Occipital lobe (tissue), 2 donors: ENCODE data around the gene MGAT4C. TPM values are rescaled to one million over a fixed set of nuclear protein-coding genes. Genes with fewer than 3 reads are reported as not detected.

Experiments
- DNase-seq: peaks from one replicate; lab custom pipeline; 2025; lab: John Stamatoyannopoulos, UW
- total RNA-seq: library from RNA; depleted of rRNA; stranded (reverse); fragments of >200 nt; gene quantifications from one replicate; pipeline ENCODE4 v1.2.3, GENCODE V29; 2014

The MGAT4C gene
- total RNA-seq, 1 donor from 2014 or later: 56.9 TPM

- DNase-seq: no peak
Observed at GRCh38 chr12:86229772-86230171, 26.4 kb downstream of the MGAT4C start.

GRCh38 chr12:86228656-86229055 is 27.5 kb downstream of the MGAT4C start:
- no peak for DNase-seq

DNA sequence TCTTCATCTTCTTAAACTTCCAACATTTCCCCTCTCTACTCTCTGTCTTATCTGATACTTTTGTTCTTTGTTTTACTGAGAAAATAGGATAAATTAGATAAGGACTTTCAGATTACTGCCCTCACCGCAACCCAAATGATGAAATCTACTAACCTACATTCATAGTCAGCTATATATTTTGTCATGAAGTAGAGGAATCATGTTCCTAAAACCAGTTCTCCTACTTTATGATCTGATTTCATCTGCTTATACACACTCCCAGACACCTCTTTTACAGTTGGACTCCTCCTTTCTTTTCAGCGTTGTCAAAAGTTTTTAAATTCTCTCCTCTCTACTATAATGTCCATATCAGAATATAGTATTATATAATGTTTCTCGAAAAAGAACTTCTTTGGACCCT is 29.7 kb downstream of the MGAT4C start:
- DNase-seq: no peak

DNA sequence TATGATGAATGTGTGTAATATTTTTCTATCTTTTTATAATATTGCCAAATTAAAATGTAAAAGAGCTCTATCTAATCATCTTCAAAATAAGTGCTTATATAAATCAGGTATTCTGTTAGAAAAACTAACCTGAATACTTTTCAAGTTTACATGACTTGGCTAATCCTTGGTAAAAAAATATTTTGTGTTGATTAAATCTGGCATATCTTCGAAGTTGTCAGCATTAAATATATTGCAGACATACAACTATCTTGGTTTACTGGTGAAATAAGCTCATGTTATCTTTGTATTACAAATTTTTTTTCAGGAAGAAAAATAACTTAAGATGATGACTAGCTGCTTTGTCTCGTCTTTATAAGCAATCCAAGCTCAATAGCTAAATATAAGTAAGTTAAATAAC is 39.6 kb downstream of the MGAT4C start:
- DNase-seq: no peak

GRCh38 chr12:86213012-86213411 is 43.2 kb downstream of the MGAT4C start:
- DNase-seq: no peak

GRCh38 chr12:86198696-86199444 is 57.3 kb downstream of the MGAT4C start:
- DNase-seq: no peak

DNA sequence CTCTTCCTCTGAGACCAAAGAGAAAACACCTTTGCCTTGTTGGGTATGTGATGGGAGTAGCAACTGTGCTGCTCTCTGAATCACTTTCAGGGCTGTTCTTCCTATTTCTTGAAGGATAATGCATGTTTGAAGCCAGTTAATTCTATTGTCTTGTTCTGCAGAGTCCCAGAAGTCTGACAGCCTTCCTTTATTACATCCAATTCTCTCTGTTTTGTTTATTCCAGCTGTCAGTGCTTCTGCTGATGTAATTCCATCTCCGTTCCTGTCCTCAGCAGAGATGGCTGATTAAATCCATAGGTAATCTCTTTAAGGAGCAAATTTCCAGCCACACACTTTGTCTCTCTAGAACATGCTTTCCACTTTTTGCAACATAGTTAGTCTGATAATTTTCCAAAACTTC is 59.7 kb downstream of the MGAT4C start:
- no peak for DNase-seq

DNA sequence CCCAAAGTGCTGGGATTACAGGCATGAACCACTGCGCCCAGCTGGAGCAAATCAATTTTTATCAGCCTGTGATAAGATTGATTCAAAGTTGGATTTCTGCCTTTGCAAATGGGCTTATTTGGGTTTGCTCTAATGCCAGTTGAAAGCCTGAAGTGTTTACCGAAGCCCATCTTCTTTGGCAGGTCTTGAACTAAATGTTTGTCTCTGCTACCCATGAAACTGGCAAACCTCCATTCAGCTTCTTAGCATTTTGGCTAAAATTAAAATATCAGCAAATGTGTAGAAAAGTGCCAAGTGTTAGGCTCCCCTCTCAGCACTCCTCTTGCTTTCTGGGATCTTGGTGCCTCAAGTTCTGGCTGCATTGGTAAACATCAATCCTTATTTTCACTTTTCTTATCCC is 61.5 kb downstream of the MGAT4C start:
- DNase-seq: no peak

GRCh38 chr12:86193931-86194330 is 62.3 kb downstream of the MGAT4C start:
- no peak for DNase-seq

DNA sequence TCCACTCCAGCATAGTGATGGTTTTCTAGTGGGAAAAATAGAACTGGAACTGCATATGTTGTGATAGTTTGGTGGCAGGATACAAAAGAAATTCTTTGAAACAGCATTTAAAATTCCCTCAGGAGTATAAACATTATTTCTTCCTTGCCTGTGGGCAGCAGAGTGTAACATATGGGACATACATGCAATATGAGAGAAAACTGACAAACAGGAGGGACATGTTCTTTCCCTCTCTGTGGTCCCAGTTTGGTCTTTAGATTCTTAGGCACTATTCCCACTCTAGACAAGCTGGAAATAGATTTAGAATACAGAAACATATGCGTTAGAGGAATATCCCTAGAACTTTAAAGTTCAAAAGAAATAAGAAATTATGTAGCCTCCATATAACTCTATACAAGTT is 68.0 kb downstream of the MGAT4C start:
- DNase-seq: no peak

DNA sequence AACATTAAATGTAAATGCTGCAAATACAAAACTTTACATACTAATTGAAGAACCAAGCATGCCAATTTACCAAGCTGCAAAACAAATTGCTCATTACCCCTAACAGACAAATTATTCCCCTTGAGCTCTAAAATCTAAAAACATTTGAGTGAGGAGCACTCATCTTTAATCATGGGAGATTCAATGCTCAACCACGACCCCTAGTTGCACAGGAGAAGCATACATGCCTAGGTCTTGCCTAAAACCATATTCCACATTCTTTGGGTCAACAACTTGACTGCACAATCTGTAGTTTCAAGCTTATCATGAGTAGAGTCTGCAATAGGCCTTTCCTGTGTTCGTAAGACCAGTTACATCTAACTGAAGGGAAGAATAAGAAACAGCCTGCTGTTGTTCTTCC is 69.7 kb downstream of the MGAT4C start:
- no peak for DNase-seq

DNA sequence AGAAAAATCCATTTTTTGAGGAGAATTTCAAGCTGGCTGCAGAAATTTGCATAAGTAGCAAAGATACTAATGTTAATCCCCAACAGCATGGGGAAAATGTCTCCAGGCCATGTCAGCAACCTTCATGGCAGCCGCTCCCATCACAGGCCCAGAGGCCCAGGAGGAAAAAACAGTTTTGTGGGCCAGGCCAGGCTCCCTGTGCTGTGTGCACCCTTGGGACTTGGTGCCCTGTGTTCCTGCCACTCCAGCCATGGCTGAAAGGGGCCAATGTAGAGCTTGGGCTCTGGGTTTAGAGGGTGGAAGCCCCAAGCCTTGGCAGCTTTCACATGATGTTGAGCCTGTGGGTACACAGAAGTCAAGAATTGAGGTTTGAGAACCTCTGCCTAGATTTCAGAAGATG is 76.3 kb downstream of the MGAT4C start:
- DNase-seq: no peak

DNA sequence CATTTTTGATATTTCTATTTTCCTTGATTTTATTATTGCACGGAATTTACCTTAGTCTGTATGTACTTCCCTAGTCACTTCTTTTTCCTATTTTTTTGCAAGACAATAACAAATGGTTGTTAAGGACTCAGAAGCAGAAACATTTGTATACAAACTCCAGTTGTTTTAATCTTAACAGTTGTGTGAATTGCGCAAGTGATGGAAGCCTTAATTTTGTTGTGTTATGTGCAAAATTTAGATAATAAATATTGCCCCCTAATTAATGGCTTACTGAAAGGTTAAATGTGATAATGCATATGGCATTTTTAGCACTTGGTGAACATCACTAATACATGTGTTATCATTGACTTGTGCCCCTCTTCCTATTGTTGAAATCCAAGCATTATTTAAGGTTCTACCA is 82.0 kb downstream of the MGAT4C start:
- DNase-seq: no peak

DNA sequence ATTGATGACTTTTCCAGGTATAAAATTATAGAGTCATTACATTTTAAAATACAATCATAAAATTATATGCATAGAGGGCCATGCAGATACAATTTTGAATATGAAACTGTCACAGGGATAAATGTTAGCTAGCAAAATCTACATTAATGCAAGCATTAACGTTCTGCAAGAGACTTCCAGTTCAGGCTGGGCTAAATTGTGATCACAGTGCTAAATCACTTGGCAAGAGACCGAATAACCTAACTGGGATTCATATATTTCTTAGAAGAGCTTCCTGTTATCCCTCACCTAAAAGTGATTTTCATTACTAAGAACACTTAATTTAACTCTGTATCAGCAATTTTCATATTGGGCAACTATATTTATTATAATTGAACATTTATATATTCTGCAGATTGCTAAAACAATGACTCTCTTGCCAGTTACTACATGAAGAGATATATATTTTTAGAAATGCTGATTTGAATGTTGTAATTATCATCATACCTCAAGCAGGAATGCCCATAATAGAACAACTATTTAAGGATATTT is 83.2 kb downstream of the MGAT4C start:
- no peak for DNase-seq

GRCh38 chr12:86170051-86170450 is 86.1 kb downstream of the MGAT4C start:
- no peak for DNase-seq

DNA sequence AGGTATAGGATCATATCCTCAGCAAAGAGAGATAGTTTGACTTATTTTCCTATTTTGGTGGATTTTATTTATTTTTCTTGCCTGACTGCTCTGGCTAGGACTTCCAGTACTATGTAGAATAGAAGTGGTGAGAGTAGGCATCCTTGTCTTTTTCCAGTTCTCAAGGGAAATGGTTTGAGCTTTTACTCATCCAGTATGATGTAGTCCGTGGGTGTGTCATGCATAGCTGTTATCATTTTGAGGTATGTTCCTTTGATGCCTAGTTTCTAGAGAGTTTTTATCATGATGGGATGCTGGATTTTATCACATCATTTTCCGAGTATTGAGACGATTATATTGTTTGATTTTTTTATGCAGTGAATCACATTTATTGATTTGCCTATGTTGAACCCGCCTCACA is 97.2 kb downstream of the MGAT4C start:
- no peak for DNase-seq

- no peak for DNase-seq
Observed at GRCh38 chr12:86154620-86155019, 101.6 kb downstream of the MGAT4C start.

DNA sequence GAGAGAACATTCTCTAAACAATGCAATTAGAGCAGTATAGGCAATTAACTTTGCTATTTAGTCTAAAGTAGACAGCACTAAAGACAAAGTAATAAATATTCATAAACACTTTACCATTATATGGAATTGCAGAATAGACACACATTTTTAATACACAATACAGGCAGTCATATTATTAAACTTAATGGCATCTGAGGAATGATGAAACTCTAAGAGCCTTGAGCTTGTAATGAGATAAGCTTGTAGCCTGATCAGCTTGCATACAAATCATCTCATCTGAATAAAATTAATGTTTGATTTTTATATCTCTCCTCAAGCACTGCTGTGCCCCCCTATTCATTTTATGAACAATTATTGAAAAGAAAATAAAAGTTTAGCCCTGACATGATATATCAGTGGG is 107.6 kb downstream of the MGAT4C start:
- no peak for DNase-seq

- no peak for DNase-seq
Observed at GRCh38 chr12:86148071-86148470, 108.1 kb downstream of the MGAT4C start.

GRCh38 chr12:86145156-86145555 is 111.0 kb downstream of the MGAT4C start:
- DNase-seq: no peak

GRCh38 chr12:86143162-86143561 is 113.0 kb downstream of the MGAT4C start:
- no peak for DNase-seq

- DNase-seq: no peak
Observed at GRCh38 chr12:86139671-86140070, 116.5 kb downstream of the MGAT4C start.

DNA sequence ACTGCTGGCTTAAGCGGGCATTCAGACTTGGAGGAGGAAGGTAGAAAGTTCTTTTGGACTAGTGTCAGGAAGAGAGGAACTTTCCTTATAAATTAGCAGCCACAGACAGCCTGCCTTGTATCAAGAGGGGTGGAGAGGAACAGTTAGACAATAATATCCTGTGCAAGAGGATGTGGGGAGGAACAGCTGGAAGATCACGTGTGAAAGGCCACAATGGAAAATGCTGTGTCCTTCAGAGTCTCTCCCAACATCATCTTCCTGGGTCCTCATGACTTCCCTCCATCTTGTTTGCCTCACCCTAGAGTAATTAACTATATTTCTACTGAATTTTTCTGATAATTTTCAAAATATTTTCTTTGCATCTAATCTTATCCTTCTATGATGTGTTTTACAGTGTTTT is 117.4 kb downstream of the MGAT4C start:
- DNase-seq: no peak

- no peak for DNase-seq
Observed at GRCh38 chr12:86137936-86138335, 118.3 kb downstream of the MGAT4C start.
